ENCODE results near the gene SARS2. TPM values are rescaled to one million over a fixed set of nuclear protein-coding genes. Genes with fewer than 3 reads are reported as not detected.

The SARS2 gene
- total and polyA plus RNA-seq, 4 donors = 15.9 to 19.2 (median 17.1) TPM

DNA sequence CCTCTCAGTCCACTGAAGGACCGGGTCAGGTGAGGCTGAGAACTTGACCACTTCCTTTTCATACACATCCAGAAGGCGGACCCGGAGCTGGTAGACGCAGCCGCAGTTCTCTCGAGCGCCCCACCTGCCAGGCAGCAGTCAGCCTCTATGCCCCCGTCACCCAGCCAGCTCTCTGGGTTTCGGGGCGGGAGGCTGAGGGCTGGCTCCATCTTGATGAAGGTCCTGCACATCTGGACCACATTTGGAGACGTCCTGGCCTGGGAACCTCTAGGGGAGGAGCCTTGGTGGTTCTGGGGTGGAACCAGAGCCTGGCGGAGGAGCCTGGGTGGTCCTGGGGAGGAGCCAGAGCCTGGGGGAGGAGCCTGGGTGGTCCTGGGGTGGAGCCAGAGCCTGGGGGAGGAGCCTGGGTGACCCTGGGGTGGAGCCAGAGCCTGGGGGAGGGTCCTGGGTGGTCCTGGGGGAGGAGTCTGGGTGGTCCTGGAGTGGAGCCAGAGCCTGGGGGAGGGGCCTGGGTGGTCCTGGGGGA lies 14.5 kb upstream of the SARS2 start:
- H3K9ac ChIP-seq (ENCODE audit: low read depth in 1 of 2, low read length in 2 of 2) = no peak overlapping the region
- WGBS = 92% methylated on average over 12 of the region's 12 CpGs
- TF ChIP-seq HNF4A (conservative IDR thresholded peaks at IDR 0.05) = no peak
- TF ChIP-seq, protein P1, sequence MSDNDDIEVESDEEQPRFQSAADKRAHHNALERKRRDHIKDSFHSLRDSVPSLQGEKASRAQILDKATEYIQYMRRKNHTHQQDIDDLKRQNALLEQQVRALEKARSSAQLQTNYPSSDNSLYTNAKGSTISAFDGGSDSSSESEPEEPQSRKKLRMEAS (IDR thresholded peaks at IDR 0.05) = no peak
- TF ChIP-seq YY1 (IDR thresholded peaks at IDR 0.05) = no peak
- TF ChIP-seq, protein P2, sequence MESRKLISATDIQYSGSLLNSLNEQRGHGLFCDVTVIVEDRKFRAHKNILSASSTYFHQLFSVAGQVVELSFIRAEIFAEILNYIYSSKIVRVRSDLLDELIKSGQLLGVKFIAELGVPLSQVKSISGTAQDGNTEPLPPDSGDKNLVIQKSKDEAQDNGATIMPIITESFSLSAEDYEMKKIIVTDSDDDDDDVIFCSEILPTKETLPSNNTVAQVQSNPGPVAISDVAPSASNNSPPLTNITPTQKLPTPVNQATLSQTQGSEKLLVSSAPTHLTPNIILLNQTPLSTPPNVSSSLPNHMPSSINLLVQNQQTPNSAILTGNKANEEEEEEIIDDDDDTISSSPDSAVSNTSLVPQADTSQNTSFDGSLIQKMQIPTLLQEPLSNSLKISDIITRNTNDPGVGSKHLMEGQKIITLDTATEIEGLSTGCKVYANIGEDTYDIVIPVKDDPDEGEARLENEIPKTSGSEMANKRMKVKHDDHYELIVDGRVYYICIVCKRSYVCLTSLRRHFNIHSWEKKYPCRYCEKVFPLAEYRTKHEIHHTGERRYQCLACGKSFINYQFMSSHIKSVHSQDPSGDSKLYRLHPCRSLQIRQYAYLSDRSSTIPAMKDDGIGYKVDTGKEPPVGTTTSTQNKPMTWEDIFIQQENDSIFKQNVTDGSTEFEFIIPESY (IDR thresholded peaks at IDR 0.05) = no peak
- TF ChIP-seq RXRA (IDR thresholded peaks at IDR 0.05) = no peak
- TF ChIP-seq EGR1 (IDR thresholded peaks at IDR 0.05; ENCODE audit: low read depth in 2 of 2) = no peak
- no peak for TF ChIP-seq HNF4G (IDR thresholded peaks at IDR 0.05)
- peaks cover 0 to 24% (median 18%) of the 10 kb centered on the region in 4 donors for H3K36me3 ChIP-seq (ENCODE audit: control insufficient read depth in 4 of 4, insufficient read depth in 3 of 4, low read depth in 1 of 4, low read length in 3 of 4)
- peaks cover 0 to 2% (median 0%) of the 10 kb centered on the region in 4 donors for H3K4me1 ChIP-seq (ENCODE audit: control insufficient read depth in 4 of 4, insufficient read depth in 4 of 4, low read length in 3 of 4)
- no peak overlapping the region for H3K27ac ChIP-seq (ENCODE audit: low read depth in 1 of 2, low read length in 2 of 2)
- no peaks in the 10 kb centered on the region for H3K9me3 ChIP-seq (ENCODE audit: control insufficient read depth in 4 of 4, low read length in 3 of 4)
- no peak overlapping the region for H3K4me3 ChIP-seq (ENCODE audit: low read depth in 1 of 3, low read length in 3 of 3)
- DNase-seq (ENCODE audit: low spot score) = no peak
- H3K27me3 ChIP-seq (ENCODE audit: control insufficient read depth in 4 of 4, insufficient read depth in 4 of 4, low read length in 3 of 4) = no peaks in the 10 kb centered on the region

DNA sequence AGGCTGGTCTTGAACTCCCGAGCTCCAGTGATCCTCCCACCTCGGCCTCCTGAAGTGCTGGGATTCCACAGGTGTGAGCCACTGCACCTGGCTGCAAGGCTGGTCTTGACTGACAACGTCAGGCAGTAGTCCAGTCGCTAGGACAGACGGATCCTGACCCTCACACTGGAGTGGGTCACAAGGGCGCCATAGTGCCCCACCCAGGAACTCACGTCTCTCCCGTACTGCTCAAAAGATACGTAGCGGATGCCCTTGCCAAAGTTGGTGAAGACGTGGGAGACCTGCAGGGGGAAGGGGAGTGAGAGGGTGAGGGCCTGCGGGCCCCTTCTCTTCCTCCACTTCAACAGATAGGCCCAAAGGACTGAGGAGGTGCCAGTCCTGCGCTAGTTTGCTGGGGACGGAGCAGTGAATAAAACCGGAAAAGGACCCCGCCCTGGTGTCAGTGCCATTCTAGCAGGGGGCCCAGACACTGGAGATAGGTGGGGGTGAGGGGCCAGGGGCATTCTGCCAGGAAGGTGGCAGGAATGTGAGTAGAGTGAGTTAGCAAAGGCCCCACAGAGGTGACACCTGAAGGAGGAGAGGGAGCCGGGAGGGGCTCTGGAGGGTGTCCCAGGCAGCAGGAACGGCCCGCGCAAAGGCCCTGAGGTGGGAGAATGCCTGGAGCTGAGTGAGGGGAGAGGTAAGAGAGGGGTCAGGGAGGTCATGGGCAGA lies 12.1 kb upstream of the SARS2 start:
- Histone ChIP-seq H3K27ac (ENCODE audit: low read depth in 1 of 2, low read length in 2 of 2) (no peak overlapping the region), H3K36me3 (ENCODE audit: control insufficient read depth in 4 of 4, insufficient read depth in 3 of 4, low read depth in 1 of 4, low read length in 3 of 4) (peaks cover 0 to 24% (median 11%) of the 10 kb centered on the region in 4 donors), H3K4me3 (ENCODE audit: low read depth in 1 of 3, low read length in 3 of 3) (no peak overlapping the region), H3K9ac (ENCODE audit: low read depth in 1 of 2, low read length in 2 of 2) (no peak overlapping the region), H3K9me3 (ENCODE audit: control insufficient read depth in 4 of 4, low read length in 3 of 4) (no peaks in the 10 kb centered on the region), H3K4me1 (ENCODE audit: control insufficient read depth in 4 of 4, insufficient read depth in 4 of 4, low read length in 3 of 4) (no peaks in the 10 kb centered on the region), H3K27me3 (ENCODE audit: control insufficient read depth in 4 of 4, insufficient read depth in 4 of 4, low read length in 3 of 4) (no peaks in the 10 kb centered on the region)
- TF ChIP-seq RAD21 (IDR thresholded peaks at IDR 0.05) (no peak), HNF4A (conservative IDR thresholded peaks at IDR 0.05) (no peak), FOXA1 (IDR thresholded peaks at IDR 0.05) (no peak), SP1 (IDR thresholded peaks at IDR 0.05) (no peak), FOXA2 (IDR thresholded peaks at IDR 0.05) (no peak), YY1 (IDR thresholded peaks at IDR 0.05) (no peak)
- TF ChIP-seq, protein P3, sequence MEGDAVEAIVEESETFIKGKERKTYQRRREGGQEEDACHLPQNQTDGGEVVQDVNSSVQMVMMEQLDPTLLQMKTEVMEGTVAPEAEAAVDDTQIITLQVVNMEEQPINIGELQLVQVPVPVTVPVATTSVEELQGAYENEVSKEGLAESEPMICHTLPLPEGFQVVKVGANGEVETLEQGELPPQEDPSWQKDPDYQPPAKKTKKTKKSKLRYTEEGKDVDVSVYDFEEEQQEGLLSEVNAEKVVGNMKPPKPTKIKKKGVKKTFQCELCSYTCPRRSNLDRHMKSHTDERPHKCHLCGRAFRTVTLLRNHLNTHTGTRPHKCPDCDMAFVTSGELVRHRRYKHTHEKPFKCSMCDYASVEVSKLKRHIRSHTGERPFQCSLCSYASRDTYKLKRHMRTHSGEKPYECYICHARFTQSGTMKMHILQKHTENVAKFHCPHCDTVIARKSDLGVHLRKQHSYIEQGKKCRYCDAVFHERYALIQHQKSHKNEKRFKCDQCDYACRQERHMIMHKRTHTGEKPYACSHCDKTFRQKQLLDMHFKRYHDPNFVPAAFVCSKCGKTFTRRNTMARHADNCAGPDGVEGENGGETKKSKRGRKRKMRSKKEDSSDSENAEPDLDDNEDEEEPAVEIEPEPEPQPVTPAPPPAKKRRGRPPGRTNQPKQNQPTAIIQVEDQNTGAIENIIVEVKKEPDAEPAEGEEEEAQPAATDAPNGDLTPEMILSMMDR (IDR thresholded peaks at IDR 0.05; ENCODE audit: low read depth, low read length, missing input control) = no peak
- TF ChIP-seq, protein P1 (IDR thresholded peaks at IDR 0.05) = no peak
- DNase-seq (ENCODE audit: low spot score) = no peak
- WGBS = 91% methylated on average over 20 of the region's 20 CpGs

DNA sequence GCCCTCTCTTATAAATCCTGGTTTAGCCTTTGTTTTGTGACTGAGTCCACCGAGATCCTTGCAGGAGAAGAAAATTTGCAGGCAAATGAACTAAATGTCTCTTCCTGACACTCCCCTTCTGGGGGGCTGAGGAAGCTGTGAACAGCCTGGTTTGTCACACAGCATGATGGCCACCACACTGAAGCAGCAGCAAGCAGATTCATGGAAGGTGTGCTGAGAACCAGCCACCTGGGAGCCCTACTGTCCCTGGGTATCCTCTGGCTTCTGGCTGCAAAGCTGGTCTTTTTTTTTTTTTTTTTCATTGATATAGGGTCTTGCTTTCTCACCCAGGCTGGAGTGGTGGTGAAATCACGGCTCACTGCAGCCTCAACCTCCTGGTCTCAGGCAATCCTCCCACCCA lies 11.4 kb upstream of the SARS2 start:
- no peak overlapping the region for H3K9ac ChIP-seq (ENCODE audit: low read depth in 1 of 2, low read length in 2 of 2)
- H3K27me3 ChIP-seq (ENCODE audit: control insufficient read depth in 4 of 4, insufficient read depth in 4 of 4, low read length in 3 of 4) = no peaks in the 10 kb centered on the region
- H3K4me3 ChIP-seq (ENCODE audit: low read depth in 1 of 3, low read length in 3 of 3) = no peak overlapping the region
- no peaks in the 10 kb centered on the region for H3K4me1 ChIP-seq (ENCODE audit: control insufficient read depth in 4 of 4, insufficient read depth in 4 of 4, low read length in 3 of 4)
- no peak for DNase-seq (ENCODE audit: low spot score)
- peaks cover 0 to 22% (median 9%) of the 10 kb centered on the region in 4 donors for H3K36me3 ChIP-seq (ENCODE audit: control insufficient read depth in 4 of 4, insufficient read depth in 3 of 4, low read depth in 1 of 4, low read length in 3 of 4)
- no peak overlapping the region for H3K27ac ChIP-seq (ENCODE audit: low read depth in 1 of 2, low read length in 2 of 2)
- WGBS = 95% methylated on average over 2 of the region's 2 CpGs
- no peaks in the 10 kb centered on the region for H3K9me3 ChIP-seq (ENCODE audit: control insufficient read depth in 4 of 4, low read length in 3 of 4)
- no peak for TF ChIP-seq TAF1 (conservative IDR thresholded peaks at IDR 0.05)
- TF ChIP-seq, protein P1 (IDR thresholded peaks at IDR 0.05) = no peak
- TF ChIP-seq, protein P4, sequence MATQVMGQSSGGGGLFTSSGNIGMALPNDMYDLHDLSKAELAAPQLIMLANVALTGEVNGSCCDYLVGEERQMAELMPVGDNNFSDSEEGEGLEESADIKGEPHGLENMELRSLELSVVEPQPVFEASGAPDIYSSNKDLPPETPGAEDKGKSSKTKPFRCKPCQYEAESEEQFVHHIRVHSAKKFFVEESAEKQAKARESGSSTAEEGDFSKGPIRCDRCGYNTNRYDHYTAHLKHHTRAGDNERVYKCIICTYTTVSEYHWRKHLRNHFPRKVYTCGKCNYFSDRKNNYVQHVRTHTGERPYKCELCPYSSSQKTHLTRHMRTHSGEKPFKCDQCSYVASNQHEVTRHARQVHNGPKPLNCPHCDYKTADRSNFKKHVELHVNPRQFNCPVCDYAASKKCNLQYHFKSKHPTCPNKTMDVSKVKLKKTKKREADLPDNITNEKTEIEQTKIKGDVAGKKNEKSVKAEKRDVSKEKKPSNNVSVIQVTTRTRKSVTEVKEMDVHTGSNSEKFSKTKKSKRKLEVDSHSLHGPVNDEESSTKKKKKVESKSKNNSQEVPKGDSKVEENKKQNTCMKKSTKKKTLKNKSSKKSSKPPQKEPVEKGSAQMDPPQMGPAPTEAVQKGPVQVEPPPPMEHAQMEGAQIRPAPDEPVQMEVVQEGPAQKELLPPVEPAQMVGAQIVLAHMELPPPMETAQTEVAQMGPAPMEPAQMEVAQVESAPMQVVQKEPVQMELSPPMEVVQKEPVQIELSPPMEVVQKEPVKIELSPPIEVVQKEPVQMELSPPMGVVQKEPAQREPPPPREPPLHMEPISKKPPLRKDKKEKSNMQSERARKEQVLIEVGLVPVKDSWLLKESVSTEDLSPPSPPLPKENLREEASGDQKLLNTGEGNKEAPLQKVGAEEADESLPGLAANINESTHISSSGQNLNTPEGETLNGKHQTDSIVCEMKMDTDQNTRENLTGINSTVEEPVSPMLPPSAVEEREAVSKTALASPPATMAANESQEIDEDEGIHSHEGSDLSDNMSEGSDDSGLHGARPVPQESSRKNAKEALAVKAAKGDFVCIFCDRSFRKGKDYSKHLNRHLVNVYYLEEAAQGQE (IDR thresholded peaks at IDR 0.05) = no peak
- TF ChIP-seq HNF4G (IDR thresholded peaks at IDR 0.05) = no peak
- no peak for TF ChIP-seq FOXA2 (IDR thresholded peaks at IDR 0.05)
- TF ChIP-seq NR2F2 (IDR thresholded peaks at IDR 0.05) = no peak
- TF ChIP-seq, protein P2 (IDR thresholded peaks at IDR 0.05) = no peak
- TF ChIP-seq EGR1 (IDR thresholded peaks at IDR 0.05; ENCODE audit: low read depth in 2 of 2) = no peak
- TF ChIP-seq FOXA1 (IDR thresholded peaks at IDR 0.05) = no peak
- TF ChIP-seq RAD21 (IDR thresholded peaks at IDR 0.05) = no peak
- TF ChIP-seq HNF4A (conservative IDR thresholded peaks at IDR 0.05) = no peak
